Esophagus muscularis mucosa (tissue), 4 donors: Measurements from ENCODE around the gene IFNK. TPM values are rescaled to one million over a fixed set of nuclear protein-coding genes. Genes with fewer than 3 reads are reported as not detected.
A peak's percentile ranks its signal among the peaks of the same experiment; 100 is the strongest.

ENCODE experiments used
- DNase-seq: peaks from one replicate; pipeline ENCODE4 v3.0.0-alpha.2; 2017; ENCODE audit errors: extremely low spot score
- H3K27ac ChIP-seq, 4 donors: fragments of 200-600 bp; sonication (generic); replicated peaks in 1 of 4; 1 replicate in 3 of 4; 2 replicates in 1 of 4; pipeline ENCODE4 v1.5.1; 2016 to 2019; ENCODE audit warnings: mild to moderate bottlenecking in 1 of 4
- H3K27me3 ChIP-seq, 4 donors: fragments of 200-600 bp; sonication (generic); one replicate each; pipeline versions ENCODE4 v1.5.1 to v1.6.0; 2016 to 2019
- H3K36me3 ChIP-seq, 4 donors: fragments of 200-600 bp; sonication (generic); one replicate each; pipeline ENCODE4 v1.5.1; 2016 to 2019
- H3K4me1 ChIP-seq, 4 donors: fragments of 200-600 bp; sonication (generic); one replicate each; pipeline ENCODE4 v1.5.1; 2016 to 2019
- H3K4me3 ChIP-seq, 4 donors: fragments of 200-600 bp; sonication (generic); 1 replicate in 2 of 4; 2 replicates in 2 of 4; pipeline ENCODE4 v1.5.1; 2016 to 2019; ENCODE audit warnings: mild to moderate bottlenecking in 4 of 4, moderate library complexity in 1 of 4
- H3K9me3 ChIP-seq, 4 donors: fragments of 200-600 bp; sonication (generic); 1 replicate in 3 of 4; 2 replicates in 1 of 4; pipeline ENCODE4 v1.5.1; 2016 to 2019
- EP300 ChIP-seq: sonication (generic); formaldehyde crosslinking; IDR thresholded peaks from one replicate; pipeline ENCODE4 v1.6.1; 2017; ENCODE audit warnings: antibody characterized with exemption
- POLR2A ChIP-seq: fragments of 450-650 bp; IDR thresholded peaks from one replicate; pipeline ENCODE4 v1.6.1; 2017; ENCODE audit warnings: antibody characterized with exemption, moderate library complexity, mild to moderate bottlenecking, low read depth
- POLR2AphosphoS5 ChIP-seq, 2 donors: sonication (generic); formaldehyde crosslinking; IDR thresholded peaks; one replicate each; pipeline ENCODE4 v1.6.1; 2017; ENCODE audit warnings: antibody characterized with exemption in 2 of 2
- WGBS: methylation state at CpG from one replicate; pipeline ENCODE4 v1.1.5; 2018; 5-methylcytosine and 5-hydroxymethylcytosine counted together
- intact Hi-C: fragments of 100-400 bp; cut with DNase I; formaldehyde crosslinking; loops from one replicate; pipeline ENCODE4 v1.15.1; 2023
- total RNA-seq, 4 donors: library from RNA; depleted of rRNA; stranded (reverse); fragments of >200 nt; gene quantifications; one replicate each; pipeline versions ENCODE4 v1.1.0 to v1.2.1, GENCODE V29; 2016
- TF ChIP-seq, protein P1 (sequence below), 3 experiments: fragments of 200-600 bp in 2 of 3; fragments of 450-650 bp in 1 of 3; sonication (generic) in 2 of 3; IDR thresholded peaks; one replicate each; pipeline ENCODE4 v1.5.1; 2017 to 2019; ENCODE audit warnings: antibody characterized with exemption in 3 of 3, mild to moderate bottlenecking in 2 of 3, moderate library complexity in 1 of 3

Gene IFNK
- total RNA-seq, 4 donors from 2014 or later: not detected

- TF ChIP-seq, protein P1, sequence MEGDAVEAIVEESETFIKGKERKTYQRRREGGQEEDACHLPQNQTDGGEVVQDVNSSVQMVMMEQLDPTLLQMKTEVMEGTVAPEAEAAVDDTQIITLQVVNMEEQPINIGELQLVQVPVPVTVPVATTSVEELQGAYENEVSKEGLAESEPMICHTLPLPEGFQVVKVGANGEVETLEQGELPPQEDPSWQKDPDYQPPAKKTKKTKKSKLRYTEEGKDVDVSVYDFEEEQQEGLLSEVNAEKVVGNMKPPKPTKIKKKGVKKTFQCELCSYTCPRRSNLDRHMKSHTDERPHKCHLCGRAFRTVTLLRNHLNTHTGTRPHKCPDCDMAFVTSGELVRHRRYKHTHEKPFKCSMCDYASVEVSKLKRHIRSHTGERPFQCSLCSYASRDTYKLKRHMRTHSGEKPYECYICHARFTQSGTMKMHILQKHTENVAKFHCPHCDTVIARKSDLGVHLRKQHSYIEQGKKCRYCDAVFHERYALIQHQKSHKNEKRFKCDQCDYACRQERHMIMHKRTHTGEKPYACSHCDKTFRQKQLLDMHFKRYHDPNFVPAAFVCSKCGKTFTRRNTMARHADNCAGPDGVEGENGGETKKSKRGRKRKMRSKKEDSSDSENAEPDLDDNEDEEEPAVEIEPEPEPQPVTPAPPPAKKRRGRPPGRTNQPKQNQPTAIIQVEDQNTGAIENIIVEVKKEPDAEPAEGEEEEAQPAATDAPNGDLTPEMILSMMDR (IDR thresholded peaks at IDR 0.05): no peak
- TF ChIP-seq EP300 (no peak), POLR2A (no peak), POLR2AphosphoS5 (IDR thresholded peaks at IDR 0.05) (no peak)
- peaks cover 0 to 19% (median 9%) of the 10 kb centered on the region in 4 donors for H3K36me3 ChIP-seq
- no peak for DNase-seq
- WGBS: 94% methylated on average over 2 of the region's 2 CpGs
- peak overlapping the region in 2 of 4 donors; percentile 31 to 89 for H3K27ac ChIP-seq
- no peaks in the 10 kb centered on the region for H3K27me3 ChIP-seq
- H3K4me3 ChIP-seq: no peak overlapping the region
- intact Hi-C loops: no loop called here
- no peaks in the 10 kb centered on the region for H3K9me3 ChIP-seq
- H3K4me1 ChIP-seq: peaks cover 20 to 55% (median 49%) of the 10 kb centered on the region in 4 donors
Observed at GRCh38 chr9:27542508-27542907, 18.4 kb downstream of the IFNK start.

- peaks cover 6 to 37% (median 31%) of the 10 kb centered on the region in 4 donors for H3K4me1 ChIP-seq
- H3K9me3 ChIP-seq: no peaks in the 10 kb centered on the region
- no peaks in the 10 kb centered on the region for H3K27me3 ChIP-seq
- H3K27ac ChIP-seq: no peak overlapping the region
- no peak for DNase-seq
- intact Hi-C loops: no loop called here
- H3K4me3 ChIP-seq: no peak overlapping the region
- TF ChIP-seq EP300 (no peak), POLR2AphosphoS5 (IDR thresholded peaks at IDR 0.05) (no peak), POLR2A (no peak)
- TF ChIP-seq, protein P1 (IDR thresholded peaks at IDR 0.05): no peak
- H3K36me3 ChIP-seq: peaks cover 2 to 32% (median 12%) of the 10 kb centered on the region in 4 donors
- 98% methylated on average over 3 of the region's 3 CpGs for WGBS
Observed at GRCh38 chr9:27545471-27545870, 21.4 kb downstream of the IFNK start.

DNA sequence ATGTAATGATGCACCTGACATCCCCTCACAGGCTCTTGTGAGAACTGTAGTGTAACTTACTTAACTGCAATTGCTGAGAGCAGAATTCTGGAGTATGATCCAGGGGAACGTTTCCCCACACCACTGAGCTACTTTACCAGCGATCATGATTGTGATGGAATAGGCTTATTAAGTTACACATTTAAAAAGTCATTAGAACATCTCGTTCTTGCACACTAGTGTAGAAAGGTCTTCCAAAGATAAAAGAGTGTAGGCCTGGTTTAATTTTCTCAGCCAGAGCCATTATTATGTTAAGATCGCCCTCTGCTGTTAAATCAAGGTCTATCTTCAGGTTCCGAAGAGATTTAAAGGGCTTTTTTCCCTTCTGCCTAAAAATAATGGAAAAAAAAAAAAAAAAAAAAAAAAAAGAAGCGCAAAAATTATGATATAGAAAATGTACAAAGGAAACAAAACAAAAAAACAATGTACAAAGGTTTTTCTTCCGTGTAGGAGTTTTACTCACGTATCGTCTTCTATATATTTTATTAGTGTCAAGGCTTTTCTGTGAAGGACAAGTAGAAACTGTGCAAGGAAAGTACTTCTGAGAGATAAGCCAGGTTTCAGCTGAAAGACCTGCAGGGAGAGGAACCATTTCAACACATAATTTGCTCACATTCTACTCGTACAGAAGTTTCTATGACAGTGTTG is 24.1 kb downstream of the IFNK start:
- no peaks in the 10 kb centered on the region for H3K27me3 ChIP-seq
- peak; percentile 8 to 42 for TF ChIP-seq POLR2AphosphoS5 (IDR thresholded peaks at IDR 0.05)
- no peak for TF ChIP-seq EP300
- no peak for TF ChIP-seq POLR2A
- TF ChIP-seq, protein P1 (IDR thresholded peaks at IDR 0.05): peak; percentile 46 to 58 (median 51)
- H3K27ac ChIP-seq: peak overlapping the region in 3 of 4 donors; percentile 29 to 63 (median 44)
- H3K36me3 ChIP-seq: peaks cover 6 to 55% (median 24%) of the 10 kb centered on the region in 4 donors
- no peak for DNase-seq
- WGBS: 39% methylated on average over 10 of the region's 10 CpGs
- H3K9me3 ChIP-seq: no peaks in the 10 kb centered on the region
- H3K4me3 ChIP-seq: no peak overlapping the region
- H3K4me1 ChIP-seq: peaks cover 0 to 12% (median 11%) of the 10 kb centered on the region in 4 donors
- intact Hi-C loops: loop anchor here (1.0 kb wide), 1 partner anchor 216 kb away; no protein-coding TSS in a partner anchor

- no peak for TF ChIP-seq POLR2A
- TF ChIP-seq, protein P1 (IDR thresholded peaks at IDR 0.05): no peak
- no peak for TF ChIP-seq EP300
- no peak for TF ChIP-seq POLR2AphosphoS5 (IDR thresholded peaks at IDR 0.05)
- intact Hi-C loops: no loop called here
- H3K36me3 ChIP-seq: peaks cover 6 to 64% (median 29%) of the 10 kb centered on the region in 4 donors
- H3K4me3 ChIP-seq: no peak overlapping the region
- H3K9me3 ChIP-seq: no peaks in the 10 kb centered on the region
- H3K4me1 ChIP-seq: peaks cover 0 to 12% (median 11%) of the 10 kb centered on the region in 4 donors
- 57% methylated on average over 4 of the region's 4 CpGs for WGBS
- H3K27ac ChIP-seq: peak overlapping the region in 1 of 4 donors; percentile 63
- no peaks in the 10 kb centered on the region for H3K27me3 ChIP-seq
- DNase-seq: no peak
Observed at GRCh38 chr9:27549196-27549755, 25.2 kb downstream of the IFNK start.
